Peyer's patch (tissue), 4 donors: ENCODE measurements around the gene MT1B. TPM values are rescaled to one million over a fixed set of nuclear protein-coding genes. Genes with fewer than 3 reads are reported as not detected.

Experiments used
- DNase-seq, 3 donors: peaks; one replicate each; pipeline ENCODE4 v3.0.0-alpha.2; 2017 to 2019
- H3K27ac ChIP-seq, 4 donors: fragments of 200-600 bp; sonication (generic); one replicate each; pipeline ENCODE4 v1.5.1; 2016 to 2019
- H3K27me3 ChIP-seq, 2 donors: fragments of 200-600 bp; sonication (generic); one replicate each; pipeline ENCODE4 v1.5.1; 2019
- H3K36me3 ChIP-seq, 3 donors: fragments of 200-600 bp; sonication (generic); one replicate each; pipeline ENCODE4 v1.5.1; 2016 to 2019
- H3K4me1 ChIP-seq, 4 donors: fragments of 200-600 bp; sonication (generic); one replicate each; pipeline ENCODE4 v1.5.1; 2016 to 2019
- H3K4me3 ChIP-seq, 4 donors: fragments of 200-600 bp; sonication (generic); 1 replicate in 3 of 4; 2 replicates in 1 of 4; pipeline ENCODE4 v1.5.1; 2016 to 2019; ENCODE audit warnings: mild to moderate bottlenecking in 1 of 4
- H3K9me3 ChIP-seq, 4 donors: fragments of 200-600 bp; sonication (generic); one replicate each; pipeline ENCODE4 v1.5.1; 2016 to 2019; ENCODE audit warnings: mild to moderate bottlenecking in 1 of 4
- CTCF ChIP-seq, 6 experiments: fragments of 450-650 bp in 4 of 6; fragments of 200-600 bp in 2 of 6; sonication (generic) in 1 of 6; IDR thresholded peaks; one replicate each; pipeline ENCODE4 v1.5.1; 2017 to 2019; ENCODE audit warnings: antibody characterized with exemption in 6 of 6, mild to moderate bottlenecking in 3 of 6, moderate library complexity in 1 of 6
- POLR2A ChIP-seq, 2 donors: fragments of 450-650 bp; IDR thresholded peaks; one replicate each; pipeline ENCODE4 v1.5.1; 2017; ENCODE audit warnings: antibody characterized with exemption in 2 of 2, mild to moderate bottlenecking in 2 of 2, moderate library complexity in 2 of 2
- total RNA-seq, 4 donors: library from RNA; depleted of rRNA; stranded (reverse); fragments of >200 nt; gene quantifications; one replicate each; pipeline ENCODE4 v1.1.0, GENCODE V29; 2016

The MT1B gene
- total RNA-seq, 4 donors from 2014 or later = 39.3 TPM; not detected in 3

- Histone ChIP-seq H3K4me3 (peak overlapping the region; percentile 40 to 66 (median 54)), H3K36me3 (no peaks in the 10 kb centered on the region), H3K4me1 (peaks cover 0 to 14% (median 7%) of the 10 kb centered on the region in 4 donors), H3K27ac (peak overlapping the region; percentile 75 to 93 (median 84)), H3K27me3 (no peaks in the 10 kb centered on the region), H3K9me3 (no peaks in the 10 kb centered on the region)
- DNase-seq = peak; percentile 55 to 92 (median 86)
- TF ChIP-seq POLR2A (IDR thresholded peaks at IDR 0.05) (no peak), CTCF (IDR thresholded peaks at IDR 0.05) (no peak)
These were observed 42.2 kb upstream of the MT1B start for GRCh38 chr16:56609463-56609921.

- TF ChIP-seq POLR2A (IDR thresholded peaks at IDR 0.05) = no peak
- TF ChIP-seq CTCF (IDR thresholded peaks at IDR 0.05) = no peak
- no peaks in the 10 kb centered on the region for H3K9me3 ChIP-seq
- H3K4me3 ChIP-seq = peak overlapping the region; percentile 40 to 66 (median 54)
- DNase-seq = peak; percentile 58 to 79 (median 64)
- peak overlapping the region; percentile 75 to 93 (median 84) for H3K27ac ChIP-seq
- no peaks in the 10 kb centered on the region for H3K36me3 ChIP-seq
- H3K27me3 ChIP-seq = no peaks in the 10 kb centered on the region
- H3K4me1 ChIP-seq = peaks cover 0 to 14% (median 7%) of the 10 kb centered on the region in 4 donors
These were observed 41.6 kb upstream of the MT1B start for GRCh38 chr16:56610017-56610608.

- no peaks in the 10 kb centered on the region for H3K36me3 ChIP-seq
- peak overlapping the region; percentile 75 to 93 (median 84) for H3K27ac ChIP-seq
- peaks cover 0 to 14% (median 7%) of the 10 kb centered on the region in 4 donors for H3K4me1 ChIP-seq
- TF ChIP-seq POLR2A (IDR thresholded peaks at IDR 0.05) (no peak), CTCF (IDR thresholded peaks at IDR 0.05) (no peak)
- H3K4me3 ChIP-seq = peak overlapping the region in 2 of 4 donors; percentile 58 to 66
- H3K9me3 ChIP-seq = no peaks in the 10 kb centered on the region
- DNase-seq = no peak
- no peaks in the 10 kb centered on the region for H3K27me3 ChIP-seq
These were observed 41.0 kb upstream of the MT1B start for GRCh38 chr16:56610609-56611111.

GRCh38 chr16:56611281-56611833 is 40.3 kb upstream of the MT1B start:
- Histone ChIP-seq H3K27ac (peak overlapping the region; percentile 75 to 93 (median 84)), H3K4me1 (peaks cover 0 to 14% (median 7%) of the 10 kb centered on the region in 4 donors), H3K36me3 (no peaks in the 10 kb centered on the region), H3K4me3 (no peak overlapping the region), H3K9me3 (no peaks in the 10 kb centered on the region), H3K27me3 (no peaks in the 10 kb centered on the region)
- peak in 2 of 3 donors; percentile 49 to 56 for DNase-seq
- TF ChIP-seq CTCF (IDR thresholded peaks at IDR 0.05) (no peak), POLR2A (IDR thresholded peaks at IDR 0.05) (no peak)

GRCh38 chr16:56613706-56614105 is 38.0 kb upstream of the MT1B start:
- DNase-seq = no peak
- Histone ChIP-seq H3K36me3 (no peaks in the 10 kb centered on the region), H3K4me1 (peaks cover 0 to 28% (median 6%) of the 10 kb centered on the region in 4 donors), H3K27ac (no peak overlapping the region), H3K9me3 (no peaks in the 10 kb centered on the region), H3K27me3 (no peaks in the 10 kb centered on the region), H3K4me3 (no peak overlapping the region)
- TF ChIP-seq POLR2A (IDR thresholded peaks at IDR 0.05) (no peak), CTCF (IDR thresholded peaks at IDR 0.05) (no peak)
